B cell (primary cell): ENCODE data around the gene FMN1. TPM values are rescaled to one million over a fixed set of nuclear protein-coding genes. Genes with fewer than 3 reads are reported as not detected.

Experiments used
- ATAC-seq: fragments of 200-7000 bp; cut with Tn5 transposase; one replicate; pipeline ENCODE4 v1.10.0; 2021; ENCODE audit warnings: low read depth, mild to moderate bottlenecking, moderate number of reproducible peaks, moderate library complexity
- CTCF ChIA-PET: fragments of 350-600 bp; sonication (Branson Sonifier 250); formaldehyde crosslinking; loops from one replicate; lab custom pipeline; 2021; ENCODE audit warnings: antibody characterized with exemption, inconsistent platforms; lab: Charles Lee
- POLR2A ChIA-PET: fragments of 350-600 bp; sonication (Branson Sonifier 250); formaldehyde crosslinking; loops from one replicate; lab custom pipeline; 2021; ENCODE audit warnings: antibody characterized with exemption; lab: Charles Lee
- DNase-seq: peaks from one replicate; pipeline ENCODE4 v3.0.0; 2013
- H2AFZ ChIP-seq: 2 replicates; pipeline ENCODE4 v1.6.1; 2012; ENCODE audit warnings: mild to moderate bottlenecking, low read depth, low read length; ENCODE audit not compliant: insufficient read depth, poor library complexity, severe bottlenecking
- H3K27ac ChIP-seq, 2 donors: 1 replicate in 1 of 2; 2 replicates in 1 of 2; pipeline ENCODE4 v1.5.1; 2012 to 2013; ENCODE audit warnings: low read length in 2 of 2, mild to moderate bottlenecking in 2 of 2, moderate library complexity in 1 of 2
- H3K27me3 ChIP-seq, 4 experiments: fragments of 200-600 bp in 1 of 4; sonication (generic) in 1 of 4; replicated peaks in 1 of 4; 1 replicate in 2 of 4; 2 replicates in 2 of 4; pipeline versions ENCODE4 v1.6.1 to v1.7.0; 2013 to 2016; ENCODE audit warnings: low read length in 3 of 4, mild to moderate bottlenecking in 2 of 4, mixed read lengths in 1 of 4, moderate library complexity in 1 of 4; ENCODE audit not compliant: insufficient read depth in 4 of 4, control insufficient read depth in 3 of 4; ENCODE audit errors: control extremely low read depth in 1 of 4
- H3K36me3 ChIP-seq, 2 experiments: replicated peaks in 1 of 2; 1 replicate in 1 of 2; 2 replicates in 1 of 2; pipeline versions ENCODE4 v1.6.1 to v1.7.1; 2013; ENCODE audit warnings: low read length in 1 of 2; ENCODE audit not compliant: insufficient read depth in 2 of 2, control insufficient read depth in 1 of 2; ENCODE audit errors: control extremely low read depth in 1 of 2, extremely low read depth in 1 of 2
- H3K4me1 ChIP-seq, 2 donors: fragments of 200-600 bp in 1 of 2; sonication (generic) in 1 of 2; 1 replicate in 1 of 2; 2 replicates in 1 of 2; pipeline versions ENCODE4 v1.5.1 to v1.6.1; 2013 to 2017; ENCODE audit warnings: low read length in 2 of 2; ENCODE audit not compliant: control insufficient read depth in 2 of 2, insufficient read depth in 2 of 2
- H3K4me2 ChIP-seq: replicated peaks from 2 replicates; pipeline ENCODE3; 2012; ENCODE audit warnings: mild to moderate bottlenecking, low read depth, low read length; ENCODE audit not compliant: poor library complexity, severe bottlenecking
- H3K4me3 ChIP-seq, 5 experiments: fragments of 200-600 bp in 1 of 5; sonication (generic) in 1 of 5; 1 replicate in 3 of 5; 2 replicates in 2 of 5; pipeline versions ENCODE4 v1.5.1 to v1.7.0; 2011 to 2016; ENCODE audit warnings: low read length in 4 of 5, mild to moderate bottlenecking in 4 of 5, low read depth in 2 of 5, control low read depth in 1 of 5, moderate library complexity in 1 of 5; ENCODE audit not compliant: insufficient read depth in 1 of 5; ENCODE audit errors: control extremely low read depth in 1 of 5, extremely low read depth in 1 of 5
- H3K79me2 ChIP-seq: fragments of 200-600 bp; sonication (generic); one replicate; pipeline ENCODE4 v1.6.0; 2016; ENCODE audit warnings: low read length; ENCODE audit not compliant: control insufficient read depth, insufficient read depth
- H3K9ac ChIP-seq: fragments of 200-600 bp; sonication (generic); 2 replicates; pipeline ENCODE4 v1.6.1; 2017; ENCODE audit warnings: mild to moderate bottlenecking, low read length, moderate library complexity
- H3K9me3 ChIP-seq, 3 donors: one replicate each; pipeline versions ENCODE4 v1.6.1 to v1.7.1; 2013; ENCODE audit warnings: low read length in 2 of 3; ENCODE audit not compliant: control insufficient read depth in 2 of 3, insufficient read depth in 1 of 3; ENCODE audit errors: control extremely low read depth in 1 of 3
- H4K20me1 ChIP-seq: 2 replicates; pipeline ENCODE4 v1.6.0; 2012; ENCODE audit warnings: mild to moderate bottlenecking, low read length; ENCODE audit not compliant: insufficient read depth, control insufficient read depth, poor library complexity, severe bottlenecking
- H3K27ac Mint-ChIP-seq: one replicate; pipeline ENCODE4 v1.8.0; 2021; ENCODE audit warnings: mixed read lengths
- H3K27me3 Mint-ChIP-seq: one replicate; pipeline ENCODE4 v1.8.0; 2021; ENCODE audit warnings: mixed read lengths
- H3K4me1 Mint-ChIP-seq: one replicate; pipeline ENCODE4 v1.8.0; 2021; ENCODE audit warnings: mixed read lengths
- H3K4me3 Mint-ChIP-seq: one replicate; pipeline ENCODE4 v1.8.0; 2021; ENCODE audit warnings: mixed read lengths
- H3K9me3 Mint-ChIP-seq: one replicate; pipeline ENCODE4 v1.8.0; 2022; ENCODE audit warnings: mixed read lengths; ENCODE audit not compliant: insufficient read depth
- CTCF ChIP-seq: fragments of 200-600 bp; IDR thresholded peaks from one replicate; pipeline ENCODE4 v1.8.0; 2022; ENCODE audit warnings: antibody characterized with exemption, mild to moderate bottlenecking
- EZH2 ChIP-seq: IDR thresholded peaks from 2 replicates; pipeline ENCODE4 v1.6.1; 2012; ENCODE audit warnings: borderline replicate concordance, low read depth, mild to moderate bottlenecking, moderate library complexity, low read length; ENCODE audit not compliant: insufficient read depth, poor library complexity, severe bottlenecking
- WGBS: methylation state at CpG from one replicate; pipeline ENCODE4 v1.1.5; 2013; ENCODE audit warnings: missing lambda C conversion rate; ENCODE audit not compliant: insufficient coverage; 5-methylcytosine and 5-hydroxymethylcytosine counted together
- intact Hi-C: fragments of 100-400 bp; cut with micrococcal nuclease; formaldehyde crosslinking; loops from one replicate; pipeline ENCODE4 v1.10.0; 2022
- polyA plus RNA-seq: library from polyadenylated mRNA; depleted of rRNA; stranded (reverse); fragments of >200 nt; gene quantifications from 2 replicates; pipeline ENCODE4 v1.2.3, GENCODE V29; 2012
- total RNA-seq, 2 donors: library from RNA; stranded (reverse); fragments of 120-200 nt in 1 of 2; gene quantifications; 1 replicate in 1 of 2; 2 replicates in 1 of 2; pipeline versions ENCODE4 v1.2.3 to v1.2.4, GENCODE V29; 2013 to 2022

The FMN1 gene
- total and polyA plus RNA-seq, 2 donors (not counting 1 experiment from before 2014, with no cell fraction given): 0.21 to 0.96 TPM

GRCh38 chr15:32987067-32987466, 207.4 kb downstream of the FMN1 start:
- Mint-ChIP-seq H3K27ac (no peak overlapping the region), H3K9me3 (no peaks in the 10 kb centered on the region), H3K27me3 (peaks cover 17% of the 10 kb centered on the region), H3K4me3 (no peak overlapping the region), H3K4me1 (no peaks in the 10 kb centered on the region)
- Histone ChIP-seq H3K9me3 (no peaks in the 10 kb centered on the region), H3K36me3 (no peaks in the 10 kb centered on the region), H3K27ac (no peak overlapping the region), H2AFZ (no peak overlapping the region), H3K27me3 (no peaks in the 10 kb centered on the region), H3K9ac (no peak overlapping the region), H4K20me1 (no peaks in the 10 kb centered on the region), H3K4me2 (no peak overlapping the region), H3K4me1 (no peaks in the 10 kb centered on the region), H3K79me2 (no peaks in the 10 kb centered on the region), H3K4me3 (no peak overlapping the region)
- CTCF ChIA-PET: interaction anchor here (0.7 kb wide), 1 partner anchor 132 kb away, joined by 3 read pairs; no protein-coding TSS in a partner anchor
- ATAC-seq (no peak), DNase-seq (no peak)
- intact Hi-C loops: no loop called here
- 100% methylated on average over 1 of the region's 4 CpGs for WGBS
- no peak for TF ChIP-seq EZH2
- TF ChIP-seq CTCF: no peak
- POLR2A ChIA-PET: no interaction called here

- no peak overlapping the region for H3K9ac ChIP-seq
- ChIA-PET CTCF (no interaction called here), POLR2A (no interaction called here)
- intact Hi-C loops: no loop called here
- Mint-ChIP-seq H3K9me3 (no peaks in the 10 kb centered on the region), H3K27ac (no peak overlapping the region), H3K27me3 (peaks cover 17% of the 10 kb centered on the region), H3K4me3 (no peak overlapping the region), H3K4me1 (no peaks in the 10 kb centered on the region)
- no peaks in the 10 kb centered on the region for H3K36me3 ChIP-seq
- no peaks in the 10 kb centered on the region for H4K20me1 ChIP-seq
- H3K4me1 ChIP-seq: no peaks in the 10 kb centered on the region
- H3K79me2 ChIP-seq: no peaks in the 10 kb centered on the region
- H3K4me2 ChIP-seq: no peak overlapping the region
- H2AFZ ChIP-seq: no peak overlapping the region
- ATAC-seq: no peak
- no CpG with 5 or more reads among the region's 2 CpGs for WGBS
- no peaks in the 10 kb centered on the region for H3K27me3 ChIP-seq
- no peak overlapping the region for H3K4me3 ChIP-seq
- no peak for DNase-seq
- TF ChIP-seq CTCF (no peak), EZH2 (no peak)
- no peak overlapping the region for H3K27ac ChIP-seq
- H3K9me3 ChIP-seq: no peaks in the 10 kb centered on the region
These were observed 208.4 kb downstream of the FMN1 start for GRCh38 chr15:32986147-32986546.
